Left lung (tissue), 10 donors: ENCODE results near the gene SAT2. TPM values are rescaled to one million over a fixed set of nuclear protein-coding genes. Genes with fewer than 3 reads are reported as not detected.
A peak's percentile ranks its signal among the peaks of the same experiment; 100 is the strongest.

ENCODE experiments used
- ATAC-seq: fragments of 200-7000 bp; cut with Tn5 transposase; one replicate; pipeline ENCODE4 v1.9.1; 2020; ENCODE audit warnings: moderate library complexity
- DNase-seq, 4 donors: peaks; one replicate each; pipeline ENCODE4 v3.0.0-alpha.2; 2013 to 2020
- H3K27ac ChIP-seq, 2 donors: fragments of 200-600 bp; sonication (generic) in 1 of 2; one replicate each; pipeline versions ENCODE4 v1.5.0 to v1.8.0; 2020 to 2021
- H3K27me3 ChIP-seq, 2 donors: fragments of 200-600 bp; sonication (generic) in 1 of 2; one replicate each; pipeline versions ENCODE4 v1.5.0 to v1.8.0; 2020 to 2021
- H3K36me3 ChIP-seq, 2 donors: fragments of 200-600 bp; sonication (generic) in 1 of 2; one replicate each; pipeline versions ENCODE4 v1.5.0 to v1.8.0; 2020 to 2021
- H3K4me1 ChIP-seq, 2 donors: fragments of 200-600 bp; one replicate each; pipeline ENCODE4 v1.8.0; 2021
- H3K4me3 ChIP-seq, 2 donors: fragments of 200-600 bp; sonication (generic) in 1 of 2; one replicate each; pipeline versions ENCODE4 v1.5.0 to v1.8.0; 2020 to 2021; ENCODE audit warnings: mild to moderate bottlenecking in 1 of 2
- H3K9me3 ChIP-seq, 2 donors: fragments of 200-600 bp; sonication (generic) in 1 of 2; one replicate each; pipeline versions ENCODE4 v1.5.0 to v1.8.0; 2020 to 2021
- intact Hi-C, 2 donors: fragments of 100-400 bp; cut with DNase I; formaldehyde crosslinking; loops; one replicate each; pipeline versions ENCODE4 v1.11.2 to v1.14.2; 2022
- polyA plus RNA-seq, 6 donors: library from polyadenylated mRNA; unstranded; fragments of 120-200 nt; gene quantifications; one replicate each; pipeline ENCODE4 v1.2.1, GENCODE V29; 2013; ENCODE audit not compliant: insufficient read length in 6 of 6
- total RNA-seq, 2 donors: library from RNA; stranded (reverse); fragmentation: NEBNext Ultra II Directional; extraction: Animal tissue kit (Norgen Biotek cat#: 25700); gene quantifications; one replicate each; pipeline ENCODE4 v1.2.1, GENCODE V29; 2021
- TF ChIP-seq, protein P1 (sequence below), 2 donors: fragments of 200-600 bp; sonication (generic) in 1 of 2; IDR thresholded peaks; one replicate each; pipeline versions ENCODE4 v1.5.0 to v1.8.0; 2021; ENCODE audit warnings: antibody characterized with exemption in 2 of 2
- donor health status: DM: no; HTN: yes; CAD: no.
- donor health status: DM: no; HTN: no; CAD: no.

The SAT2 gene
- total and polyA plus RNA-seq, 8 donors, result 59.8 to 95.9 (median 83.8) TPM

- intact Hi-C loops, result no loop called here
- H3K36me3 ChIP-seq, result no peaks in the 10 kb centered on the region
These were observed 27.4 kb upstream of the SAT2 start for GRCh38 chr17:7654832-7655540.

GRCh38 chr17:7652388-7653356 is 25.1 kb upstream of the SAT2 start:
- TF ChIP-seq, protein P1, sequence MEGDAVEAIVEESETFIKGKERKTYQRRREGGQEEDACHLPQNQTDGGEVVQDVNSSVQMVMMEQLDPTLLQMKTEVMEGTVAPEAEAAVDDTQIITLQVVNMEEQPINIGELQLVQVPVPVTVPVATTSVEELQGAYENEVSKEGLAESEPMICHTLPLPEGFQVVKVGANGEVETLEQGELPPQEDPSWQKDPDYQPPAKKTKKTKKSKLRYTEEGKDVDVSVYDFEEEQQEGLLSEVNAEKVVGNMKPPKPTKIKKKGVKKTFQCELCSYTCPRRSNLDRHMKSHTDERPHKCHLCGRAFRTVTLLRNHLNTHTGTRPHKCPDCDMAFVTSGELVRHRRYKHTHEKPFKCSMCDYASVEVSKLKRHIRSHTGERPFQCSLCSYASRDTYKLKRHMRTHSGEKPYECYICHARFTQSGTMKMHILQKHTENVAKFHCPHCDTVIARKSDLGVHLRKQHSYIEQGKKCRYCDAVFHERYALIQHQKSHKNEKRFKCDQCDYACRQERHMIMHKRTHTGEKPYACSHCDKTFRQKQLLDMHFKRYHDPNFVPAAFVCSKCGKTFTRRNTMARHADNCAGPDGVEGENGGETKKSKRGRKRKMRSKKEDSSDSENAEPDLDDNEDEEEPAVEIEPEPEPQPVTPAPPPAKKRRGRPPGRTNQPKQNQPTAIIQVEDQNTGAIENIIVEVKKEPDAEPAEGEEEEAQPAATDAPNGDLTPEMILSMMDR (IDR thresholded peaks at IDR 0.05), result no peak
- Histone ChIP-seq H3K9me3 (no peaks in the 10 kb centered on the region), H3K27me3 (peaks cover 15 to 63% of the 10 kb centered on the region in 2 donors), H3K36me3 (no peaks in the 10 kb centered on the region), H3K27ac (no peak overlapping the region), H3K4me1 (peaks cover 16 to 20% of the 10 kb centered on the region in 2 donors), H3K4me3 (no peak overlapping the region)
- no peak for DNase-seq
- no peak for ATAC-seq
- intact Hi-C loops, result no loop called here

More at GRCh38 chr17:7654832-7655540, 27.4 kb upstream of the SAT2 start:
- peaks cover 16 to 19% of the 10 kb centered on the region in 2 donors for H3K4me1 ChIP-seq
- no peaks in the 10 kb centered on the region for H3K9me3 ChIP-seq
- ATAC-seq, result no peak
- H3K27me3 ChIP-seq, result peaks cover 15 to 43% of the 10 kb centered on the region in 2 donors
- no peak overlapping the region for H3K4me3 ChIP-seq
- H3K27ac ChIP-seq, result no peak overlapping the region
- no peak for DNase-seq
- TF ChIP-seq, protein P1 (IDR thresholded peaks at IDR 0.05), result no peak

DNA sequence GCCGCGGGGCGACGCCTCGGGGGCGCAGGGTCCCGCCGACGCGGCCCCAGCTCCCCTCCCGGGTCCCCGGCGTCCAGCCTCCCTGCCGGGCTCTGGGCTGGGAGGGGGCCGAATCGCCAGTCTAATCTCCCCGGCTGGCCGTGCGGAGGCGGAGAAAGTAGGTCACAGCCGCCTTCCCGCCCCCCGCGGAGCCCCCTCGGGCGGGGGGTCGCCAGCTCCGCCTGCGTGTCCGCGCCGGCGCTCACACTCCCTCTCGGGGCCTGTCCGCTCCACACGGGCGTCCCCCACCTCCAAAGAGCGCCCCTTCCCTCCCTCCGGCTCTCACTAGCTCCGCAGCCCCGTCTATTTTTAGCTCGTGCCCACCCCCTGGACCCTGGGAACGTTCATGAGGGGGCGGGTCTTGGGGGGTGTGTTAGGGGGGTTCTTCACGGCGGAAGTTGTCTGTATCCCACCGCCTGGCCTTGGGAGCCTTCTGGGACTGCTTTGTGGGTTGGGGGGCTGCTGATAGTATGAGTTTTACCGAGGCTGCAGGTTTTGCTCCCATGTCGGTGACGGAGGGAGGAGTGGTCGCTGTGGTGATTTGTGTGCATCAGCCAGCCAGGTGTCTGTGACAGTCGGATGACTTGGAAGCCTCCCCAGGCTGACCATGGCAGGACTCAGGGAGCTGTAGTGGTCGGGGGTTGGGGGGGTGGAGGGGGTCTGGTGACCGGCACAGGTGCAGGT is 24.2 kb upstream of the SAT2 start:
- H3K4me1 ChIP-seq, result peaks cover 16 to 20% of the 10 kb centered on the region in 2 donors
- H3K27me3 ChIP-seq, result peaks cover 15 to 69% of the 10 kb centered on the region in 2 donors
- H3K4me3 ChIP-seq, result peak overlapping the region; percentile 24 to 37
- intact Hi-C loops, result no loop called here
- H3K9me3 ChIP-seq, result no peaks in the 10 kb centered on the region
- DNase-seq (peak in 2 of 4 donors; percentile 73 to 87), ATAC-seq (no peak)
- TF ChIP-seq, protein P1 (IDR thresholded peaks at IDR 0.05), result no peak
- H3K27ac ChIP-seq, result no peak overlapping the region
- no peaks in the 10 kb centered on the region for H3K36me3 ChIP-seq

- Histone ChIP-seq H3K36me3 (no peaks in the 10 kb centered on the region), H3K4me3 (peak overlapping the region; percentile 24 to 37), H3K9me3 (no peaks in the 10 kb centered on the region), H3K27me3 (peaks cover 15 to 69% of the 10 kb centered on the region in 2 donors), H3K27ac (no peak overlapping the region), H3K4me1 (peaks cover 16 to 20% of the 10 kb centered on the region in 2 donors)
- DNase-seq (no peak), ATAC-seq (no peak)
- intact Hi-C loops, result no loop called here
- TF ChIP-seq, protein P1 (IDR thresholded peaks at IDR 0.05), result no peak
These were observed 23.6 kb upstream of the SAT2 start for GRCh38 chr17:7651097-7651664.
